MG63 (cell line): ENCODE data around the gene MR1. TPM values are rescaled to one million over a fixed set of nuclear protein-coding genes. Genes with fewer than 3 reads are reported as not detected.
"Not testable (repeated sequence)": the region's sequence is repeated elsewhere in the genome, so short reads cannot be mapped to it uniquely, and the experiment has no call there.

Experiments
- DNase-seq: peaks from one replicate; pipeline ENCODE4 v3.0.0-alpha.2; 2020
- H3K27me3 ChIP-seq: fragments of 250-450 bp; sonication (Bioruptor Pico); 2 replicates; pipeline ENCODE4 v1.5.1; 2020; ENCODE audit warnings: mild to moderate bottlenecking, moderate library complexity
- H3K36me3 ChIP-seq: fragments of 250-450 bp; sonication (Bioruptor Pico); 2 replicates; pipeline ENCODE4 v1.5.1; 2020; ENCODE audit warnings: mild to moderate bottlenecking, moderate library complexity
- H3K4me3 ChIP-seq: fragments of 250-450 bp; sonication (Bioruptor Pico); 2 replicates; pipeline ENCODE4 v1.5.1; 2020; ENCODE audit warnings: mild to moderate bottlenecking, moderate library complexity
- H3K9me3 ChIP-seq: fragments of 250-450 bp; sonication (Bioruptor Pico); 2 replicates; pipeline ENCODE4 v1.5.1; 2020; ENCODE audit warnings: mild to moderate bottlenecking, moderate library complexity
- total RNA-seq: library from RNA; depleted of rRNA; stranded (reverse); fragments of >200 nt; shearing (Covaris generic); gene quantifications from 2 replicates; pipeline ENCODE4 v1.2.3, GENCODE V29; 2014; ENCODE audit warnings: low replicate concordance

The MR1 gene
- total RNA-seq, 1 experiment from 2014 or later, result 15.3 TPM

- no peak overlapping the region for H3K4me3 ChIP-seq
- no peaks in the 10 kb centered on the region for H3K36me3 ChIP-seq
- no peaks in the 10 kb centered on the region for H3K27me3 ChIP-seq
- DNase-seq, result no peak
- no peaks in the 10 kb centered on the region for H3K9me3 ChIP-seq
These were observed 17.1 kb downstream of the MR1 start for GRCh38 chr1:181050922-181051321.

DNA sequence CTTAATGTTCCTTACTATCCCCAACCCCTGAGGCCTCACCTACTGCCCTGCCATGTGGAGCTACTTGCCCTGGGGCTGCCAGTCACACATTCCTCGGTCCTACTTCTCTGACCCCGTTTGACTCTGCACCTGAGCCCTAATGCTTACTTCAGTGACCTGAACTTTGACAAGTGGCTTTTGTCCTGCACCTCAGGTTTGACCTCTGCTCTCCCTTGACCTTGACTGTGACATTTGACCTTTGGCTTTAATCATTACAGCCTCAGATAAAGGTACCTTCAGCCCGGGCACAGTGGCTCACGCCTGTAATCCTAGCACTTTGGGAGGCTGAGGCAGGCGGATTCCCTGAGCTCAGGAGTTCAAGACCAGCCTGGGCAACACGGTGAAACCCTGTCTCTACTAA lies 22.8 kb downstream of the MR1 start:
- no peaks in the 10 kb centered on the region for H3K27me3 ChIP-seq
- H3K9me3 ChIP-seq, result peaks cover 2% of the 10 kb centered on the region; the same call in 1 of the 2 replicates
- H3K36me3 ChIP-seq, result no peaks in the 10 kb centered on the region
- no peak overlapping the region for H3K4me3 ChIP-seq
- DNase-seq, result no peak

DNA sequence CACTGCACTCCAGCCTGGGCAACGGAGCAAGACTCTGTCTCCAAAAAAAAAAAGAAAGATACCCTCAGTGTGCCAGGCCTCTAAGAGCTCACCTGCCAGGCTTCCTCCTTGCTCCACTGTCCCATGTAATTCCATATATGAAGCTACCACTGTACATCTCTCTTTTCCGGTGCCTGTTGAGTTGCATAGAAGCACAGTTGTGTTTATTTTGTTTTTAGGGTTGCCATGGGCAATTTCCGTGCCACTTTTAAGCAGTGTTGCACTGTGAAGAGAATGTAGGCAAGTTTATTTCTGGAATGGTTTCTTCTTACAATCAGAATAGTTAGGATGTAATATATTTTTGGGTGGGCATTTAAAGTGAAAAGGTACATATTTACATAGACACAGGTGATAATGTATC lies 23.3 kb downstream of the MR1 start:
- H3K36me3 ChIP-seq, result no peaks in the 10 kb centered on the region
- H3K27me3 ChIP-seq, result no peaks in the 10 kb centered on the region
- H3K4me3 ChIP-seq, result no peak overlapping the region
- H3K9me3 ChIP-seq, result peaks cover 2% of the 10 kb centered on the region; the same call in 1 of the 2 replicates
- DNase-seq, result no peak

DNA sequence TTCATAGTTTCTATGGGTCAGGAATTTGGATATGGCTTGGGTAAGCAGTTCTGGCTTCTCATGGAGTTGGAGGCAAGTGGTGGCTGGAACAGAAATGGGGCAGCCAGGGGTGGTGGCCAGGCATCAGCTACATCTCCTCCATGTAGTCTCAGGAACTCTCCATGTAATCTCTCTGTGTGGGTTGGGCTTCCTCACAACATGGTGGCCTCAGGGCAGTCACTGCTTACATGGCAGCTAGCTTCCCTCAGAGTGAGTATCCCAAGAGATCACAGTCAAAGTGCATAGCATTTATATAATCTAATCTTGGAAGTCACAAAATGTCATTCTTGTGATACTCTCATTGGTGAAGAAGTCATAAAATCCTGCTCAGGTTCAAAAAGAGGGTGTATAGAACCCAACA lies 25.7 kb downstream of the MR1 start:
- Histone ChIP-seq H3K9me3 (peaks cover 2% of the 10 kb centered on the region; the same call in 1 of the 2 replicates), H3K36me3 (no peaks in the 10 kb centered on the region), H3K4me3 (no peak overlapping the region), H3K27me3 (no peaks in the 10 kb centered on the region)
- DNase-seq, result no peak

GRCh38 chr1:181060066-181060465 lies 26.3 kb downstream of the MR1 start:
- DNase-seq, result no peak
- Histone ChIP-seq H3K36me3 (no peaks in the 10 kb centered on the region), H3K4me3 (no peak overlapping the region), H3K27me3 (no peaks in the 10 kb centered on the region), H3K9me3 (peaks cover 2% of the 10 kb centered on the region; the same call in 1 of the 2 replicates)

- not testable (repeated sequence) for H3K36me3 ChIP-seq, H3K27me3 ChIP-seq, H3K4me3 ChIP-seq, H3K9me3 ChIP-seq, DNase-seq
These were observed 27.2 kb downstream of the MR1 start for GRCh38 chr1:181060947-181061346.

DNA sequence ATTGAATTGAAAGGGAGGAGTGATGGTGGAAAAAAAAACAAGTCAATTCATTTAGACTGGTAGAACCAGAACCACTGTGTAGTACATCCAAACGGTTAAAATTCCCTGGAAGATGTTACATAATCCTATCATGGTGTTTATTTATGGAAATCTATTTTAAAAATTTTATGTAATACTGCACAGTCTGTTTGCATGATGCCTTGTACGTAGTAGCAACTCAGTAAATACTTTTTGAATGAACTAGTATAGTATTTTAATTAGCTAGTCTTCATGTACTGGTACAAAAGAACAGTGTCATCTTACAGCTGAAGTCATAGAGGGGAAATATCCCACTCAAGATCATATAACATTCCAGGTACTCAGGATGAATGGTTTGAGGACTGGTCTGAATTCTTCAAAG lies 27.7 kb downstream of the MR1 start:
- no peak for DNase-seq
- Histone ChIP-seq H3K36me3 (no peaks in the 10 kb centered on the region), H3K4me3 (no peak overlapping the region), H3K27me3 (no peaks in the 10 kb centered on the region), H3K9me3 (peaks cover 2% of the 10 kb centered on the region; the same call in 1 of the 2 replicates)

GRCh38 chr1:181061891-181062835 lies 28.4 kb downstream of the MR1 start:
- Histone ChIP-seq H3K27me3 (no peaks in the 10 kb centered on the region), H3K9me3 (peaks cover 2% of the 10 kb centered on the region; the same call in 1 of the 2 replicates), H3K36me3 (no peaks in the 10 kb centered on the region), H3K4me3 (no peak overlapping the region)
- no peak for DNase-seq

DNA sequence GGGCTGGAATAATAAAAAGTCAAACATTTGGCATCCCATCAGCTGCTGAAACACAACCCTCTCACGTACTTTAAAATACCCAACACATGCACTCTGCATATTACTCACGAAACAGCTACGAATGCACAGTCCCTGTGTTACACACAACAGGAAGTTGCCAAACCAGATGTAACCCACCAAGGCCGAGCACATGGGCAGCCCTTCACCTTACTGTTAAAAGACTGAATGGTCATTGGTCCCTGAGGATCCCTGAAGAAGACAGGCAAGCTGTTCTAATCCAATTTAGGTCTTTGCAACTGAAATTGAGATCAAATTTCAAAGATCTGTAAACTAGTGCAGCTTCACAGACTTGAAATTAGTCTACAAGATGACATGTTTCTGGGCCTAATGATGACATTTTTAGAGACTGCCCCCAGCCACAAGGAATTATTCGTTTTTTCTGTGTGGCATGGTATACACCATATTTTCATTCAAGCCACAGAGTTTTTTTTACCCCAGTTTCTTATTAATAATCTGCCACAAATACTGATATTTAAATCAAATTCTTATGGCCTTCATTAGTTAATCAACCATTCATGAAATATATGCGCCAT lies 29.1 kb downstream of the MR1 start:
- no peak for DNase-seq
- H3K36me3 ChIP-seq, result no peaks in the 10 kb centered on the region
- no peaks in the 10 kb centered on the region for H3K27me3 ChIP-seq
- H3K9me3 ChIP-seq, result peaks cover 2% of the 10 kb centered on the region; the same call in 1 of the 2 replicates
- H3K4me3 ChIP-seq, result no peak overlapping the region

DNA sequence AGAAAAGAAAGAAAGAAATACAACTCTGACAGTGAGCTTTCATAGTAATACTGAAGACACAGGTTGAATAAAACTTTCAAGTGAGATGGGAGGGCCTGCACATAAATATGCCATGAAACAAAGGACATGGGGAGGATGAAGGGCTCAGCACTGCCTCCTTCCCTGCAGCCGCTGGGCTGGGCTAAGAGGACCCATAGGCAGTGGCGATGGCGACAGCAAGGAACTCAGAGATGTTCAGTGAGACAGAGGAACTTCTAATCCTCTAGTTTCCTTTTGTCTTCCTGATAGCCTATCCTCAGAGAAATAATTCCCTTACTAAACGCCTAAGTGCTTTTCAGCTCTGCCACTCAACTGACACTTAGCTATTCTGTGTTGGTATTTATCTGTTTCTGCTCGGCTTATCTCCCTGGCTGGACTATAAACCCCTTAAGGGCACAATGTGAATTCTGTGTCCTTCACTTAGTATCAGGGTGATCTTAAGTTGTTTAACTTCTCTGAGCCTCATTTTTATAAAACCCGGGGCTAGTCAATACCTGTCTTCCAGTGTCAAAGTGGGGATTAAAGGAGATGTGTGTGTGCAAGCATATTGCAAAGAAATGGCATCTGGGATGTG lies 30.3 kb downstream of the MR1 start:
- Histone ChIP-seq H3K9me3 (peaks cover 1% of the 10 kb centered on the region; the same call in 1 of the 2 replicates), H3K36me3 (no peaks in the 10 kb centered on the region), H3K27me3 (no peaks in the 10 kb centered on the region), H3K4me3 (no peak overlapping the region)
- DNase-seq, result no peak

- no peak for DNase-seq
- Histone ChIP-seq H3K4me3 (no peak overlapping the region), H3K9me3 (no peaks in the 10 kb centered on the region; the same call in 1 of the 2 replicates)
These were observed 30.9 kb downstream of the MR1 start for GRCh38 chr1:181064702-181065101.

GRCh38 chr1:181073638-181074037 lies 39.9 kb downstream of the MR1 start:
- H3K27me3 ChIP-seq, result no peaks in the 10 kb centered on the region
- H3K4me3 ChIP-seq, result no peak overlapping the region
- DNase-seq, result peak; percentile 15
- H3K36me3 ChIP-seq, result no peaks in the 10 kb centered on the region
- H3K9me3 ChIP-seq, result no peaks in the 10 kb centered on the region

More at GRCh38 chr1:181064702-181065101, 30.9 kb downstream of the MR1 start:
- no peaks in the 10 kb centered on the region for H3K36me3 ChIP-seq
- no peaks in the 10 kb centered on the region for H3K27me3 ChIP-seq

DNA sequence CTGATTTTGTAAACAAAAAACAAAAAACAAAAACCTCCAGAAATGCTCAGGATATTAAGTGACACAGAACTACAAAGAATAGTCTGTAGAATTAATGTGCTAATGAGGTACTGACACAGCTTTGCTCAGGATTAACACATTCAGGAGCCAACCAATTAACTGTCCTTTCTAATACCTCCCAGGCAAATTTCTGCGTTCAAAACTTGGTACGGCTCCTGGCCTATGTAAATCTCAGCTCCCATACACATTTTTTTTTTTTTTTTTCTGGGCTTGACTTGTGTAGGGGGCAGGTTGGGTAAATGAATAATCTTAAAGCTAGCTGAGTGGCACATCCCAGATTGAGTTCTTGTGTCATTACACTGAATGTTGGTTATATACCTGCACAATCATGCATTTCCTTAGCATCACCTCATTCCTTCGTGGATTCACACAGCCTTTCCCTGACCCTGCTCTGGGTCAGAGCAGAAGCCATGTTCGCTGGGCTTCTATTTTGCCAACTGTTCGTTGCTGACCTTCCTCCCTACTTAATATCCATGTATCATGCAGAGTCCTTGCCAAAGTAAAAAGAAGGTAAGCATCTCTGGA lies 42.1 kb downstream of the MR1 start:
- H3K9me3 ChIP-seq, result no peaks in the 10 kb centered on the region
- DNase-seq, result no peak
- H3K27me3 ChIP-seq, result no peaks in the 10 kb centered on the region
- H3K4me3 ChIP-seq, result no peak overlapping the region
- no peaks in the 10 kb centered on the region for H3K36me3 ChIP-seq

DNA sequence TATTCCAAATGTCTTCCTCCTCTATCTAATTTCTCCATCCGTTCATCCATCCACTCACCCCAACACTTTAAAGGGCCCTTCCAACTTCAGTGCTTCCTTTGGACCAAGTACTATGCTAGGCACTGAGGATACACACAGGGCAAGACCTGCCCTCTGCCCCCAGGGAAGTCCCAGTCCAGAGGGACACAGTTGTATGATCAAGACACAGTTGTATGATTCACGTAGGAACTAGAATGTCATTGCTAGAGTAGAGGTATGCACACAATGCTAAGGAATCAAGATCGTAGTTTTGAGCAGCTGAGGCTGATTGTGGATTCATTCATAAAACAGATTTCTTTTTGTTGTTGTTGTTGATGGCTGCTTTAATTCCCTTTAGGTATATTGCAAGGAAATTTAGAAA lies 43.1 kb downstream of the MR1 start:
- Histone ChIP-seq H3K4me3 (no peak overlapping the region), H3K9me3 (no peaks in the 10 kb centered on the region), H3K27me3 (no peaks in the 10 kb centered on the region), H3K36me3 (no peaks in the 10 kb centered on the region)
- no peak for DNase-seq

- Histone ChIP-seq H3K4me3 (no peak overlapping the region), H3K36me3 (no peaks in the 10 kb centered on the region), H3K9me3 (no peaks in the 10 kb centered on the region), H3K27me3 (no peaks in the 10 kb centered on the region)
- peak; percentile 32 for DNase-seq
These were observed 43.9 kb downstream of the MR1 start for GRCh38 chr1:181077576-181078242.

DNA sequence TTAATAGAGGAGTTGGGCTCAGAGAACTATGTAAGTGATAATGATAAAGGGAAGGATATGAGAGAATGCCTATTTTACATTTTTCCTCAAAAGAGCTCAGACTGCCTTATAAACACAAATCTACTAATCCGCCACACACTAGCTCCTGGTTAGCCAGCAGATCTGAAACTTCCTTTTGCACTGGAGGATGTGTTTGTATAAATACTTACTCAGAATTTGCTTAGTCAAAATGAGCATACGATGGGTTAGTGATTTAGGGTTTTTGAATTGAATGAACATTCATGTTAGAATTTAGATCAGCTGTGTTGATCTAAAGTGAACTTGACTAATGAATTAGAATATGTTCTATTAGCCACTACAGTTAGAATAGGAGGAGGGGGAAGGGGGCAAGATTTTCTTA lies 45.6 kb downstream of the MR1 start:
- no peaks in the 10 kb centered on the region for H3K27me3 ChIP-seq
- DNase-seq, result no peak
- no peak overlapping the region for H3K4me3 ChIP-seq
- no peaks in the 10 kb centered on the region for H3K36me3 ChIP-seq
- no peaks in the 10 kb centered on the region for H3K9me3 ChIP-seq
